HG02970 (cell line): ENCODE results near the gene SNX1.
"Not testable (repeated sequence)": the region's sequence is repeated elsewhere in the genome, so short reads cannot be mapped to it uniquely, and the experiment has no call there.

Source experiments
- ATAC-seq: cut with Tn5 transposase; IDR thresholded peaks from one replicate; pipeline ENCODE4 v1.9.1; 2021; ENCODE audit warnings: mild to moderate bottlenecking, moderate library complexity, moderate number of reproducible peaks; ENCODE audit not compliant: unreplicated experiment, low FRiP score

Gene SNX1

GRCh38 chr15:64095795-64096667 is at the start of gene SNX1:
Gene SNX1 (plus strand): TSS chr15:64095982. CDS start chr15:64096014, 32 bp downstream.
- peak; percentile 54 for ATAC-seq

GRCh38 chr15:64046421-64047153 is 49.2 kb upstream of the SNX1 start, which contains the start of gene DAPK2:
Gene DAPK2 (minus strand): TSS chr15:64046485. CDS start chr15:64040261, 6,224 bp downstream.
- no peak for ATAC-seq

GRCh38 chr15:64048781-64049460 is 46.9 kb upstream of the SNX1 start:
- ATAC-seq, result no peak

- no peak for ATAC-seq
Observed at GRCh38 chr15:64050281-64051092, 45.3 kb upstream of the SNX1 start.

GRCh38 chr15:64051093-64051402 is 44.7 kb upstream of the SNX1 start:
- no peak for ATAC-seq

GRCh38 chr15:64051407-64052259 is 44.1 kb upstream of the SNX1 start:
- ATAC-seq, result no peak

GRCh38 chr15:64052925-64053491 is 42.8 kb upstream of the SNX1 start:
- no peak for ATAC-seq

GRCh38 chr15:64053674-64054073 is 42.1 kb upstream of the SNX1 start:
- not testable (repeated sequence) for ATAC-seq

GRCh38 chr15:64058279-64058678 is 37.5 kb upstream of the SNX1 start:
- ATAC-seq, result no peak

GRCh38 chr15:64059104-64059503 is 36.7 kb upstream of the SNX1 start:
- ATAC-seq, result not testable (repeated sequence)

GRCh38 chr15:64060716-64061115 is 35.1 kb upstream of the SNX1 start:
- ATAC-seq, result no peak

GRCh38 chr15:64066451-64066850 is 29.3 kb upstream of the SNX1 start:
- ATAC-seq, result no peak

- peak; percentile 60 for ATAC-seq
Observed at GRCh38 chr15:64067564-64068030, 28.2 kb upstream of the SNX1 start.

- no peak for ATAC-seq
Observed at GRCh38 chr15:64068133-64068532, 27.6 kb upstream of the SNX1 start.

- ATAC-seq, result no peak
Observed at GRCh38 chr15:64070106-64070505, 25.7 kb upstream of the SNX1 start.

- ATAC-seq, result no peak
Observed at GRCh38 chr15:64070965-64071851, 24.6 kb upstream of the SNX1 start.

GRCh38 chr15:64071931-64072765 is 23.6 kb upstream of the SNX1 start:
- no peak for ATAC-seq
